ACC112 (cell line): ENCODE measurements around the gene RBFOX1.

ENCODE experiments used
- H2AFZ ChIP-seq: fragments of 200-600 bp; sonication (generic); one replicate; pipeline ENCODE4 v1.6.0; 2017; ENCODE audit warnings: antibody characterized with exemption, low read length; ENCODE audit not compliant: unreplicated experiment
- H3K27ac ChIP-seq: fragments of 200-600 bp; sonication (generic); 2 replicates; pipeline ENCODE4 v1.5.1; 2014; ENCODE audit warnings: low read depth, mild to moderate bottlenecking, antibody characterized with exemption, low read length, moderate library complexity
- H3K27me3 ChIP-seq: fragments of 200-600 bp; sonication (generic); 2 replicates; pipeline ENCODE4 v1.6.1; 2014; ENCODE audit warnings: mild to moderate bottlenecking, antibody characterized with exemption, low read length, moderate library complexity, mixed read lengths; ENCODE audit not compliant: insufficient read depth
- H3K36me3 ChIP-seq: fragments of 200-600 bp; sonication (generic); 2 replicates; pipeline ENCODE4 v1.6.1; 2016; ENCODE audit warnings: mild to moderate bottlenecking, antibody characterized with exemption, low read length, moderate library complexity, mixed read lengths; ENCODE audit not compliant: insufficient read depth
- H3K4me1 ChIP-seq: fragments of 200-600 bp; sonication (generic); one replicate; pipeline ENCODE4 v1.6.1; 2016; ENCODE audit warnings: low read length, mixed read lengths; ENCODE audit not compliant: insufficient read depth, unreplicated experiment, control insufficient read depth
- H3K4me3 ChIP-seq: fragments of 200-600 bp; sonication (generic); 2 replicates; pipeline ENCODE4 v1.5.1; 2014; ENCODE audit warnings: mild to moderate bottlenecking, low read depth, low read length
- H3K79me2 ChIP-seq: fragments of 200-600 bp; sonication (generic); one replicate; pipeline ENCODE4 v1.6.0; 2016; ENCODE audit warnings: low read length; ENCODE audit not compliant: control insufficient read depth, unreplicated experiment, insufficient read depth

Gene RBFOX1

DNA sequence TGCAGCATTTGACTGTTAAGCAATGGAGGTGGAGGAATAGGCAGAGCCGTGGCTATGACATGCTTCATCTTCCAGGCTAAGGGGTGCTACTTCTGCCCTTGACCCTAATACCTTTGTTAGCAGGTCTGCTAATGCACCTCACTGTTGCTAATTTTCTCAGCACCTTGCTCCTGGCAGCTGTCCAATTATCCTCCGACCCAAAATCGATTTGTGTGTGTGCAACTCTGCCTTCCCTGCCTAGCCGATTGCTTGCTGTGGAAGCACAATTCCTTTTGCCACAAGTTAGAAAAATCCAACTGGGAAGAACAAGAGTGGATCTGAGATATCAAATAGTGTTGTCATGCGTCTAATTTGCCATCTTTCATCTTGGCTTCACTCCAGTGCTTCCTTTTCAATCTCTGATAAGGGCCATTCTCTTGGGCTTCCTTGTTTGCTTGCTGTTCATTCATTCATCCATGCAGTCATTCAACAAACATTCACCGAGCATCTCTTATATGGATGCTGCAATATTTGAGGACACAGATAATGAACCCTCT, 422.8 kb downstream of the RBFOX1 start:
- H3K27ac ChIP-seq = no peak overlapping the region
- H3K27me3 ChIP-seq = no peaks in the 10 kb centered on the region
- no peak overlapping the region for H3K4me3 ChIP-seq
- no peaks in the 10 kb centered on the region for H3K4me1 ChIP-seq
- no peaks in the 10 kb centered on the region for H3K79me2 ChIP-seq
- no peak overlapping the region for H2AFZ ChIP-seq
- H3K36me3 ChIP-seq = no peaks in the 10 kb centered on the region
